GM06990 (cell line): ENCODE data around the gene TIGD1.

ENCODE experiments used
- DNase-seq: peaks from one replicate; pipeline ENCODE4 v3.0.0-alpha.2; 2011; ENCODE audit not compliant: insufficient read length; ENCODE audit errors: extremely low read depth
- H3K27me3 ChIP-seq: replicated peaks from 2 replicates; pipeline ENCODE4 v1.6.0; 2011; ENCODE audit warnings: low read length; ENCODE audit not compliant: control insufficient read depth, insufficient read depth
- H3K36me3 ChIP-seq: 2 replicates; pipeline ENCODE4 v1.5.1; 2011; ENCODE audit warnings: low read length; ENCODE audit not compliant: control insufficient read depth, insufficient read depth
- H3K4me3 ChIP-seq: replicated peaks from 2 replicates; pipeline ENCODE4 v1.5.1; 2011; ENCODE audit warnings: low read depth, mild to moderate bottlenecking, control low read depth, low read length
- CTCF ChIP-seq: IDR thresholded peaks from 2 replicates; pipeline ENCODE4 v1.5.1; 2011; ENCODE audit warnings: low read length, control low read depth, mild to moderate bottlenecking, inconsistent platforms; ENCODE audit not compliant: insufficient read depth, poor library complexity, severe bottlenecking

The TIGD1 gene

GRCh38 chr2:232522623-232523401 is 27.5 kb downstream of the TIGD1 start:
- Histone ChIP-seq H3K27me3 (peaks cover 1% of the 10 kb centered on the region; the same call in 1 of the 2 replicates), H3K4me3 (no peak overlapping the region), H3K36me3 (no peaks in the 10 kb centered on the region)
- TF ChIP-seq CTCF: no peak
- DNase-seq: no peak

GRCh38 chr2:232521959-232522622 is 28.3 kb downstream of the TIGD1 start:
- peaks cover 1% of the 10 kb centered on the region; the same call in 1 of the 2 replicates for H3K27me3 ChIP-seq

GRCh38 chr2:232521098-232521497 is 29.3 kb downstream of the TIGD1 start:
- Histone ChIP-seq H3K36me3 (no peaks in the 10 kb centered on the region), H3K4me3 (no peak overlapping the region), H3K27me3 (peaks cover 1% of the 10 kb centered on the region; the same call in 1 of the 2 replicates)
- no peak for TF ChIP-seq CTCF
- DNase-seq: no peak

More at GRCh38 chr2:232521959-232522622, 28.3 kb downstream of the TIGD1 start:
- no peaks in the 10 kb centered on the region for H3K36me3 ChIP-seq
- peak; percentile 23 for TF ChIP-seq CTCF
- H3K4me3 ChIP-seq: no peak overlapping the region
- no peak for DNase-seq

GRCh38 chr2:232520489-232520888 is 29.9 kb downstream of the TIGD1 start:
- no peak for TF ChIP-seq CTCF
- H3K27me3 ChIP-seq: peaks cover 1% of the 10 kb centered on the region; the same call in 1 of the 2 replicates

GRCh38 chr2:232519581-232520438 is 30.5 kb downstream of the TIGD1 start, which contains the start of gene PRSS56:
Gene PRSS56, plus strand, starts transcription at chr2:232520388. Its CDS starts 211 bp downstream, at chr2:232520599.
- H3K27me3 ChIP-seq: peaks cover 1% of the 10 kb centered on the region; the same call in 1 of the 2 replicates
- TF ChIP-seq CTCF: no peak
- DNase-seq: no peak
- H3K4me3 ChIP-seq: no peak within 1 kb of the TSS
- no peaks in the 10 kb centered on the region for H3K36me3 ChIP-seq

More at GRCh38 chr2:232520489-232520888, 29.9 kb downstream of the TIGD1 start:
- no peak for DNase-seq
- no peak overlapping the region for H3K4me3 ChIP-seq
- H3K36me3 ChIP-seq: no peaks in the 10 kb centered on the region
